Stimulated activated naive B cell treated with anti-CD40 and anti-IgM and Interleukin-4, amounts not matched to agents 10 μg/mL and 1 μg/mL and 100 μg/mL, for 72 hours (primary cell): ENCODE measurements around the gene POMT1.
A peak's percentile ranks its signal among the peaks of the same experiment; 100 is the strongest.

Experiments
- ATAC-seq, 2 donors: fragments of 150-1000 bp; cut with Tn5 transposase; replicated peaks; 2 replicates each; pipeline ENCODE4 v1.10.0; 2021; ENCODE audit warnings: moderate library complexity in 1 of 2
- DNase-seq: peaks from one replicate; pipeline ENCODE4 v3.0.0; 2021
- H3K27ac Mint-ChIP-seq: one replicate; pipeline ENCODE4 v1.8.0; 2022; ENCODE audit warnings: mild to moderate bottlenecking, mixed read lengths
- H3K27me3 Mint-ChIP-seq, 2 donors: one replicate each; pipeline ENCODE4 v1.8.0; 2022; ENCODE audit warnings: mixed read lengths in 2 of 2
- H3K36me3 Mint-ChIP-seq, 2 donors: one replicate each; pipeline ENCODE4 v1.8.0; 2022; ENCODE audit warnings: mixed read lengths in 2 of 2, mild to moderate bottlenecking in 1 of 2
- H3K4me1 Mint-ChIP-seq, 2 donors: one replicate each; pipeline ENCODE4 v1.8.0; 2022; ENCODE audit warnings: mixed read lengths in 2 of 2, mild to moderate bottlenecking in 1 of 2
- H3K4me3 Mint-ChIP-seq, 2 donors: one replicate each; pipeline ENCODE4 v1.8.0; 2022; ENCODE audit warnings: mild to moderate bottlenecking in 2 of 2, mixed read lengths in 2 of 2, moderate library complexity in 1 of 2
- H3K9me3 Mint-ChIP-seq, 2 donors: one replicate each; pipeline ENCODE4 v1.8.0; 2022; ENCODE audit warnings: mixed read lengths in 2 of 2, mild to moderate bottlenecking in 1 of 2

POMT1 gene

DNA sequence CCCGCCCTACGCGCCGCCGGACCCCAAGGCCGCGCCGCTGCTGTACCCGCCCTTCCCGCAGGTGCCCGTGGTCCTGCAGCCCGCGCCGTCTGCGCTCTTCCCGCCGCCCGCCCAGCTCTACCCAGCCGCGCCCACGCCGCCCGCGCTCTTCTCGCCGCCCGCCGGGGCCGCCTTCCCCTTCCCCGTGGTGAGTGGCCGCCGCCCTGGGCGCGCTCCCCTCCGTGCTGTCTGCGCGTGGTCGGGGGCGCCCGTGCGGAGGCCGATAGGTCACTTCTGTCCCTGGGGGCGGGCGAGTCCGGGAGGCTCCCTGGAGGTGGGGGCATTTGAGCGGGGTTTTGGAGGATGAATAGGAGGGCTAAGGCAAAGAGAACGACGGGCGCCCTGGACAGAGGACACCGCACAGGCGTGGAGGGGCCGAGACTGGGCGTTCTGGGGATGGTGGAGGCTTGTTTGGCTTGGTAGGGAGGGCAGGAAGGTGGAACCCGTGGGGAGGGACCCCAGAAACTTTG is 52.2 kb downstream of the POMT1 start:
- peaks cover 0 to 3% of the 10 kb centered on the region in 2 donors for H3K4me1 Mint-ChIP-seq
- peaks cover 5 to 7% of the 10 kb centered on the region in 2 donors for H3K36me3 Mint-ChIP-seq
- no peak overlapping the region for H3K27ac Mint-ChIP-seq
- H3K9me3 Mint-ChIP-seq: no peaks in the 10 kb centered on the region
- no peak overlapping the region for H3K4me3 Mint-ChIP-seq
- DNase-seq: no peak
- ATAC-seq: no peak
- H3K27me3 Mint-ChIP-seq: peaks cover 49 to 56% of the 10 kb centered on the region in 2 donors

DNA sequence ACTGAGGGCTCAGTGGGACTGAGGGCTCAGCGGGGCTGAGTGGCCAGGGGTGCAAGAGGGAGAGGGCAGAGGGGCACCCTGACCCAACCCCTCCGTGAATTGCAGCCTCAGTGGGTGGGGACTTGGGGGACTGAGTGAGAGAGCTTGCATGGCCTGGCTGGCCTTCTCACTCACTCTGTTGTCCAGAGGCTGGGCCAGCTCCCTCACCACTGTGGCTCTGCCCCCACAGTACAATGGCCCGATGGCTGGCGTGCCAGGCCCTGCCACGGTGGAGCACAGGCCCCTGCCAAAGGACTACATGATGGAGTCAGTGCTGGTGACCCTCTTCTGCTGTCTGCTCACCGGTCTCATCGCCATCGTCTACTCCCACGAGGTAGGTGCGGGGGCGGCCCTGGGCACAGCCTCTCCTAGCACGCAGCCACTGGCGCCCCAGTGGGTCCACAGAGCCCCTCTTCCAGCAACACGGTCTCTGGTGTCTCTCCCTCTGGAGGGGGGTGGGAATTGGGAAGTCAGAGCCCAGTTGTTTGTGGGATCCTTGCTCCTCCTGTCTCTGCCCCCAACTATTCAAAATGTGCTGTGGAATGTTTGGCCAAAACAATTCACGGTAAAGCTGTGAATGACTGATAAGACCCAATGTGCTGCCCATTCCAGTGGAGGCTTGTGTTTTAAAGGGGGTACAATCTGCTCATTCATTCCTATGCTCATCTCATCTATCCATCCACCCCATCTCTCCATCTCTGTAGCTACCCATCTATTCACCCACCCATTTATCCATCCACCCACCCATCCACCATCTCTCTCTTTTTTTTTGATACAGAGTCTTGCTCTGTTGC is 53.3 kb downstream of the POMT1 start:
- DNase-seq (no peak), ATAC-seq (no peak)
- Mint-ChIP-seq H3K9me3 (no peaks in the 10 kb centered on the region), H3K4me1 (peaks cover 0 to 3% of the 10 kb centered on the region in 2 donors), H3K27me3 (peaks cover 41 to 47% of the 10 kb centered on the region in 2 donors), H3K36me3 (peaks cover 5 to 6% of the 10 kb centered on the region in 2 donors), H3K27ac (no peak overlapping the region), H3K4me3 (no peak overlapping the region)

DNA sequence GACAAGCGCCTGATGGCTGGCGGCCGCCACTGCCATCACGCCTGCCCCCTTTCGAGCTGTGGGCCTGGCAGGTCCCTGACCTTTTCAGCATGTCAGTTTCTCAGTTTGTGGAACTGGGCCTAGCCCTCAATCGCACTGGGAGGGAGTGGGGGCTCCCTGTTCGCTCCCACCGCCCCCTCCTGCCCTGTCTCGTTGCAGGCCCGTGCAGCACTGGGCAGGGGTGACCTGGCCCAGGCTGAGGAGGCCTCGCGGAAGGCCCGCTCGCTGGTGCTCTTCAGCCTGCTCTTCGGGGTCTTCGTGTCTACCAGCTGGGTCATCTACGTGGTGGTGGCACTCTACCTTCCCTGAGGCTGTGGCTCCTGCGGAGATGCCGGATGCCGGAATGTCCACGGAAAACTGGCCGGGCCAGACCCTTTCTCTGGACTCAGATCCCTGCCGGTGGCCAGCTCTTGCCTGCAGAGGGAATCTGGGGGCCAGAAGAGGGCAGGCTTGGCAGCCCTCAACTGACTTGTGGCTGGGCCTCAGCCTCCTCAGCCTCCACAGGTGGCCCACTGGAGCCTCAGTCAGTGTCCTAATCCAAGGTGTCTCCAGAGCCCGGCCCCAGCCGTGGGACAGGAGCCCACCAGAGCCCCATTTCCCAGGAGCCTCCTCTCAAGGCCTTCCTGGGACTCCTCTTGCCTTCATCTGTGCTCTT is 55.3 kb downstream of the POMT1 start:
- Mint-ChIP-seq H3K27me3 (peaks cover 31 to 37% of the 10 kb centered on the region in 2 donors), H3K4me3 (no peak overlapping the region), H3K4me1 (peaks cover 0 to 3% of the 10 kb centered on the region in 2 donors), H3K9me3 (peaks cover 4% of the 10 kb centered on the region in 2 donors), H3K36me3 (peaks cover 5 to 11% of the 10 kb centered on the region in 2 donors), H3K27ac (no peak overlapping the region)
- no peak for DNase-seq
- ATAC-seq: peak in 1 of 2 donors; percentile 2

DNA sequence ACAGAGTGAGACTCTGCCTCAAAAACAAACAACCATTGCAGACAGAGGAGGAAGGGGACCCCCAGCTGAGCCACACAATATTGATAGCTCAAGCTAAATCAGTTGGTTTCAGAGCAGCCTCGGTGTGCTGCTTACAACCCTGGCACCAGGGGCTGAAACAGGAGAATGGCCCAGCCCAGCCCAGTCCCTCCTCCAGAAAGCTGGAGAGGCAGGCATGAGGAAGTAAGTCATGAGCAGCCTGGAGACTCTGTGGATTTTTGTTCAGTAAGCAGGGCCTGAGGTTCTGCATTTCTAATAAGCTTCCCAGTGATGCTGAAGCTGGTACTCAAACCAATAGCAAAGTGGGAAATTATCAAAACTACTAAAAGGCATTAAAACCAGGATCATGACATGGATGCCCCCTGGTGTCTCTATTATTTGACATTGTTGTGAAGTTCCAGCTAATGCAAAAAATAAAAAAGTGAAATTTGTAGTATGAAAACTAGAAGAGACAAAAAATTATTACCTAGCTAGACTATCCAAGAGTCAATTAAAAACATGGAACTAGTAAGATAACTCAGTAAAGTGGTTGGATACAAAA is 56.8 kb downstream of the POMT1 start:
- ATAC-seq (no peak), DNase-seq (no peak)
- Mint-ChIP-seq H3K36me3 (peaks cover 5 to 12% of the 10 kb centered on the region in 2 donors), H3K4me3 (no peak overlapping the region), H3K27me3 (peaks cover 21 to 25% of the 10 kb centered on the region in 2 donors), H3K4me1 (peaks cover 0 to 3% of the 10 kb centered on the region in 2 donors), H3K9me3 (peaks cover 4% of the 10 kb centered on the region in 2 donors), H3K27ac (no peak overlapping the region)

DNA sequence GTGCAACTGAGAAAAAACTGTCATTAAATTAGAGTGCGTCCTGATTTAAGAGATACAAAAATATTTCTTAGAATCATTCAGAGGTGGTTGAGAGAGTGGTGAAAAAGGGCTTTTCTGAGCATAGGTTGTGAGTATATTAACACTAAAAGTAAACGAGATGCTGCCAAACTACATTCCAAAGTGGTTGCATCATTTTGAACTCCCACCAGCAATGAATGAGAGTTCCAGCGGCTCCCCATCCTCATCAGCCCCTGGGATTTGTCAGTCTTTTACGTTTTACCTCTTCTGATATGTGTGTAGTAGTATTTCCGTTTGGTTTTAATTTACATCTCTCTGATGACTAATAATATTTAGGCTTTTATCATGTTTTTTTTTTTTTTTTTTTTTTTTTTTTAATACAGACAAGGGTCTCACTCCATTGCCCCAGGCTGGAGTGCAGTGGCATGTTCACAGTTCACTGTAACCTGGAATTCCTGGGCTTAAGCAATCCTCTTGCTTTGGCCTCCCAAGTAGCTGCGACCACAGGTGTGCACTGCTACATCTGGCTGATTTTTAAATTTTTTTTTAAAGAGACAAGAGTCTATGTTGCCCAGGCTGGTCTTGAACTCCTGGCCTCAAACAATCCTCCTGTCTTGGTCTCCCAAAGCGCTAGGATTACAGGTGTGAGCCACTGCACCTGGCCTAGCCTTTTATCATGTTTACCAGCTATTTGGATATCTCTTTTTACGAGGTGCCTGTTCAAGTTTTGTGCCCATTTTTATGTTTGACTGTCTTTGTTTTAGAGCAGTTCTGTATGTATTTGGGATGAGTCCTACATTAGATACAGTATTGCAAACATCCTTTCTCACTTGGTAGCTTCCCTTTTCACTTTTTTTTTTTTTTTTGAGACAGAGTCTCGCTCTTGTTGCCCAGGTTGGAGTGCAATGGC is 59.6 kb downstream of the POMT1 start:
- H3K27me3 Mint-ChIP-seq: no peaks in the 10 kb centered on the region

DNA sequence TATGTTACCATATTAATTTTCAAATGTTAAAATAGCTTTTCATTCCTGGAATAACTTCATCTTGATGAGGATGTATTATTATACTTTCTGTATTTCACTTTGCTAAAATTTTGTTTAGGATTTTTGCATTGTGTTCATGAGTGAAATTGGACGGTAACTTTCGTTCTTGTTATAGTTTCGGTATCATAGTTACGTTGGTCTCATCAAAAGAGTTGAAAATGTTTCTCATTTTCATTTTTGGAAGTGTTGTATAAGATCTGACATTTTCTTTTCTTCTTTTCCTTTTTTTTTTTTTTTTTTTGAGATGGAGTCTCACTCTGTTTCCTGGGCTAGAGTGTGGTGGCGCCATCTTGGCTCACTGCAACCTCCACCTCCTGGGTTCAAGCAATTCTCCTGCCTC is 62.7 kb downstream of the POMT1 start:
- ATAC-seq (no peak), DNase-seq (no peak)
- Mint-ChIP-seq H3K27me3 (no peaks in the 10 kb centered on the region), H3K9me3 (peaks cover 4 to 8% of the 10 kb centered on the region in 2 donors), H3K27ac (peak overlapping the region; percentile 31), H3K36me3 (peaks cover 23 to 36% of the 10 kb centered on the region in 2 donors), H3K4me1 (no peaks in the 10 kb centered on the region), H3K4me3 (no peak overlapping the region)

More for the DNA sequence above, 59.6 kb downstream of the POMT1 start:
- ATAC-seq: peak in 1 of 2 donors; percentile 13
- H3K4me1 Mint-ChIP-seq: no peaks in the 10 kb centered on the region
- peaks cover 4 to 11% of the 10 kb centered on the region in 2 donors for H3K36me3 Mint-ChIP-seq
- peak overlapping the region; percentile 79 for H3K27ac Mint-ChIP-seq
- H3K4me3 Mint-ChIP-seq: peak overlapping the region in 1 of 2 donors; percentile 27
- peaks cover 4 to 6% of the 10 kb centered on the region in 2 donors for H3K9me3 Mint-ChIP-seq
- DNase-seq: no peak

DNA sequence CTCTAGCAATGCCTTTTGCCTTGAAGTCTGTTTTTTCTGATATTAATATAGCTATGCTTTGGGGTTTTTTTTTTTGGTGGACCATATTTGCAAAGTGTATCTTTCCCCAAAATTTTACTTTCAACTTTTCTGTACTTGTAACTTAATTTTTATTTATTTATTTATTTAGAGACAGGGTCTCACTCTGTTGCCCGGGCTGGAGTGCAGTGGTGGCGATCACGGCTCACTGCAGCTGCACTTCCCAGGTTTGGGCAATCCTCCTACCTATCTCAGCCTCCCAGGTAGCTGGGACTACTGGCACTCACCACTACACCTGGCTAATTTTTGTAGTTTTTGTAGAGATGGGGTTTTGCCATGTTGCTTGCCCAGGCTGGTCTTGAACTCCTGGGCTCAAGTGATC is 63.4 kb downstream of the POMT1 start:
- H3K27ac Mint-ChIP-seq: no peak overlapping the region
- H3K27me3 Mint-ChIP-seq: no peaks in the 10 kb centered on the region
- H3K4me1 Mint-ChIP-seq: no peaks in the 10 kb centered on the region
- no peak overlapping the region for H3K4me3 Mint-ChIP-seq
- H3K9me3 Mint-ChIP-seq: peaks cover 4 to 8% of the 10 kb centered on the region in 2 donors
- H3K36me3 Mint-ChIP-seq: peaks cover 25 to 40% of the 10 kb centered on the region in 2 donors
- ATAC-seq (no peak), DNase-seq (no peak)

DNA sequence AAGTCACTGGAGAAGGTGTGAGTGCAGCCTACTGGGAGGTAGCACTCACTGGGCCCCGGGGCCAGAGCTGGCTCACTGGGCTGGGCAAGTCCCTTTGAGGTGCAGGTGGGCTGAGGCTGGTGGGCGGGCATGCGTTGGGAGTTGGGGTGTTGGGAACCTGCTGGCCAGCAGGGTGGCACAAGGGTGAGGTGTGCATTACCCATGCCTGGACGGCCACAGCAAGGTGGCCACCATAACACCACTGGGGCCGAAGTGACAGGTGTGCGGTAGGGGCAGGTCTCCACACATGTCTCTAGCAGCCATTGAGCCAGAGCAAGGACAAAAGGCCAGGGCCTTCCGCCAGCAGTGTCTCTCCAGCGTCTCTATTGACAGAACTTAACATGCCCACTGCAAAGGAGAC is 65.2 kb downstream of the POMT1 start:
- ATAC-seq: peak; percentile 18 to 35
- H3K27me3 Mint-ChIP-seq: no peaks in the 10 kb centered on the region
- no peaks in the 10 kb centered on the region for H3K4me1 Mint-ChIP-seq
- H3K9me3 Mint-ChIP-seq: peaks cover under 1 to 4% of the 10 kb centered on the region in 2 donors
- peaks cover 29 to 47% of the 10 kb centered on the region in 2 donors for H3K36me3 Mint-ChIP-seq
- no peak overlapping the region for H3K4me3 Mint-ChIP-seq
- peak overlapping the region; percentile 67 for H3K27ac Mint-ChIP-seq
- DNase-seq: no peak
